ENCODE results near the gene EIPR1.
"Not testable (repeated sequence)": the region's sequence is repeated elsewhere in the genome, so short reads cannot be mapped to it uniquely, and the experiment has no call there.

The EIPR1 gene

DNA sequence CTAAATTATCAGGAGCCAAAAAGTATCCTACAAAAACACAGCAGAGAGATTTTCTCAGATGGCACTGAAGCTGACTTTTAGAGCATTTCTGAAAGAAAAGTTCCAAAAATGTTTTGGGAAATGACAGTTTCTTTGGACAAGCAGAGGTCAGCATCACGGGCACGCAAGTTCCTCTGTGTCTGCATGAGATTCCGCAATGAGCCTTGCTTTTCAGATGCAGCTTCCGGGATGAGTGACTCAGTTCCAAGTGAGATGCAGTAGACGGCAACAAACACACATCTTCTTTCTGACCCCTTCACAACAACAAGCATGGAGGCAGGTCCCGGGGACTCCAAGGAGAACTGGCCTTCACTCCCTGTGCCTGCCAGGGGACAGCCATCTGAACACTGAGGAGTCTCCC lies 76.6 kb downstream of the EIPR1 start:
- no peak for DNase-seq

DNA sequence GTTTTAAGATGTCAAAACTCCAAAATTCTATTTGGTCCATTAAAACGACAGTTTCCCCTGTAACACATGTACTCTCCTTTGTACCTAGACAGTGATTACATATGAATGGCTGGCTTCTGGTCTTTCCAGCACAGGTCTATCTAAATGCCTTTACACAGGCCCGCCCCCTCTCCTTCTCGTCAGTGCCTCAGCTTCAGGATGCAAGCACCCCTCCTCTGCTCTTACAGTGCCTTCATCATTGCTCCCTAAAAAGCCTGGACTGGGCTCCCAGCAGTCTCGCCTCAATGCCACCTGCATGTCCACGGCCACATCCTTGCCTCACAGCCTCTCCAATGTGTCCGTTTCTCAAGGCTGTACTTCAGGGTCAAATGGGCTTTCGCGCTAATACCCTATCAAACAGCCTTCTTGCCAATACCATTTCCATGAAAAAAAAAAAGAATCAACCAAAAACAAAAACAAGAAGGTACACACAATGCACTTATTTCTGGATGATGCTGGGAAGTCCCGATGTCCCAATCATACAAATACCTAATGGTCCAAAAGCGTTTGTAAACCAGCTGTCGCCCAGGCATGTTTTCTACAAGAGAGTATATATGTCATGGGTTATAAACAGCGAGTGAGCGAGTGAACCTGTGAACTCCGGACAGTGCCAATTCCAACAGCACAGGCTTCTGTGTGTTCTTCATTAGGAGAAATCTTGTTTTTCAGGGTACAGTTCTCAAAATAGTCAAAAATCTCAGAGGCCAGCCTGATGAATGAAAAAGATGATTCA lies 77.2 kb downstream of the EIPR1 start:
- DNase-seq = no peak

DNA sequence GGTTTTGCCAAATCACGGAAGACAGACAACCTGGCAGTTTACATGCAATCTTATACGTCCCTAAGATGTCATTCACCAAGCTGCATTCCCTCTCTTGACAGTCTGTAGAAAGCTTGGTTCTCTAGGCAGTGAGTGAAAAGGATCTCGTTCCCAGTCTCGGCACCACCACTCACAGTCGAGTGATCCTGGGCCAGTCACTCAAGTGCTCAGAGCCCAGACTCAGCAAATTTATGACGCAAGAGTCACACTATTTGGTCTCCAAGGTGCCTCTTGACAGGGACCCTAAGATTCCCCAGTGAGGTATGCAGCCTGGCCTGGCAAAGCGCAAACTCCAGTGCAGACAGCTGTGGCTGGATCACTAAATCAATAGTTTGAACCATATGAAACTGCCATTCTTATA lies 77.9 kb downstream of the EIPR1 start:
- no peak for DNase-seq

DNA sequence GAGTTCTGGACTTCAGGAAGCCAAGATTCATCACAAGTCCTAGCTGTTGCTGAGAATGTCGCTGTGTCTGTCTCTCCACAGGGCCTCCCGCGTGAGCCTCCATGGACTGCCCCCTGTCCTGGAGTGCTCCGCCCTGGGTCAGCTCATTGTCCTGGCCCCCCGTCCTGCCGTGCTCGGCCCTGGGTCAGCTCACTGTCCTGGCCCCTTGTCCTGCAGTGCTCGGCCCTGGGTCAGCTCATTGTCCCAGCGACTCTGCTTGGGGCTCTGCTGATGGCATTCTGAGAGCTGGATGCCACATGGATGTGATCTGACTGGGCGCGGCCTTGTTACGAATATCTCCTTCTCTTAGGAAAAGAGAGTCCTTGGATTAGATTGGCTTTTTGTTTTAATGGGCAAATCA lies 78.5 kb downstream of the EIPR1 start:
- no peak for DNase-seq

DNA sequence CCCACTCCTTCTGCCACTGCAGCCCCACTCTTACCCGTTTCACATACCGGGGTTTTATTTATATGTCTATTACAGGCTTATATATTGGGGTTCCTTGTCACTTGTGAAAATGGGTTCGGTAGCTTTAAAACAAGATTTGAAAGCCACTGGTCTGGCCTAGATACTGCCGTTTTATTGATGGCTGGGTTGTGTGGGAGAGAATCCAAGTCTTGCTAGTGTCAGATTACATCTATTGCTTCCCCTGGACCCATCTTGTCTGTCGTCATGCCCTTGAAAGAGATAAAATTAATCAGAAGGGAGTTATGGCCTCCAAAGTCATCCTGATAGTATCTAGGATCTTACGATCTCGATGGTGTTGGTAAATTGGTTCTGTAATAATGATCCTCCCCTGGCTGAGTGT lies 79.4 kb downstream of the EIPR1 start:
- DNase-seq = no peak

DNA sequence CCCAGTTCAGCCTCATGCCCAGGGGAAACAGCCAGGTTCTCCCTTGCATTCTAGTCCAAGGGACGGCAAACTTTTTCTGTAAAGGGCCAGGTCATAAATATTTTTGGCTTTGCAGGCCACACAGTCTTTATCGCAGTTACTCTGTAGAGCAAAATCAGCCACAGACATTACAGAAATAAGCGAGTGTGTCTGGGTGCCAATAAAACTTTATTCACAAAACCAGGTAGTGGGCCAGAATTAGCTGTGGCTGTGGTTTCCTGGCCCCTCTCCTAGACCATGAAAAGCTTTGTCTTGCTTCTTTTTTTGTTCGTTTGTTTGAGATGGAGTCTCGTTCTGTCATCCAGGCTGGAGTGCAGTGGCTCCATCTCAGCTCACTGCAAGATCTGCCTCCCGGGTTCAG lies 80.1 kb downstream of the EIPR1 start:
- no peak for DNase-seq

DNA sequence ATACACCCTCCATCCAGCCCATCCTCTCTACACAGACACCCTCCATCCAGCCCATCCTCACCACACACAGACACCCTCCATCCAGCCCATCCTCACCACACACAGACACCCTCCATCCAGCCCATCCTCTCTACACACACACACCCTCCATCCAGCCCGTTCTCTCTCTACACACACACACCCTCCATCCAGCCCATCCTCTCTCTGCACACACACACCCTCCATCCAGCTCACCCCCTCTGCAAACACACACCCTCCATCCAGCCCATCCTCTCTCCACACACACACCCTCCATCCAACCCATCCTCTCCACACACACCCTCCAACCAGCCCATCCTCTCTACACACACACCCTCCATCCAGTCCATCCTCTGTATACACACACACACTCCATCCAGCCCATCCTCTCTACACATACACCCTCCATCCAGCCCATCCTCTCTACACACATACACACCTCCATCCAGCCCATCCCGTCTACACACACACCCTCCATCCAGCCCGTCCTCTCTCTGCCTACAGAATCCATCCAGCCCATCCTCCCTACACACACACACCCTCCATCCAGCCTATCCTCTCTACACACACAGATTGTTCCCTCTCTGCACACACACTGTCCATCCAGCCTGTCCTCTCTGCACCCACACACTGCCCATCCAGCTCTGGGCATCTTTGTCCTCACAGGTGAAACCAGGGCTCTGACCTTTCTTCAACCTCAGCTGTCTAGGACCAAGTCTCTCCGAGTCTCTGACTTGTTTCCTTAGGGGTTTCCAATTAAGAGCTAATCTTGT lies 81.2 kb downstream of the EIPR1 start:
- DNase-seq = no peak

DNA sequence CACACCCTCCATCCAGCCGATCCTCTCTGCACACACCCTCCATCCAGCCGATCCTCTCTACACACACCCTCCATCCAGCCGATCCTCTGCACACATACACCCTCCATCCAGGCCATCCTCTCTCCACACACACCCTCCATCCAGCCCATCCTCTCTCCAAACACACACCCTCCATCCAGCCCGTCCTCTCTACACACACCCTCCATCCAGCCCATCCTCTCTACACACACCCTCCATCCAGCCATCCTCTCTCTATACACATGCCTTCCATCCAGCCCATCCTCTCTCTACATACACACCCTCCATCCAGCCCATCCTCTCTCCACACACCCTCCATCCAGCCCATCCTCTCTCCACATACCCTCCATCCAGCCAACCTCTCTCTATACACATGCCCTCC lies 83.1 kb downstream of the EIPR1 start:
- DNase-seq = no peak

DNA sequence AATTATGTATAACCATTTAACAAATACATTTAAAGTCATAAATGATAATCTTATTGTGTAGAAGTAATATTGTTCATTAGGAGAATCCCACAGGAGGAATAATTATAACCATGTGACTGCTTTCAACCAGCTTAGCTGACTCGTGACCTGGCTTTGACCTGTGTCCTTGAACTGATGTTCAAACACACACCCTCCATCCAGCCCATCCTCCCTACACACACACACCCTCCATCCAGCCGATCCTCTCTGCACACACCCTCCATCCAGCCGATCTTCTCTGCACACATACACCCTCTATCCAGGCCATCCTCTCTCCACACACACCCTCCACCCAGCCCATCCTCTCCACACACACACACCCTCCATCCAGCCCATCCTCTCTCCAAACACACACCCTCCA lies 83.5 kb downstream of the EIPR1 start:
- DNase-seq = no peak

DNA sequence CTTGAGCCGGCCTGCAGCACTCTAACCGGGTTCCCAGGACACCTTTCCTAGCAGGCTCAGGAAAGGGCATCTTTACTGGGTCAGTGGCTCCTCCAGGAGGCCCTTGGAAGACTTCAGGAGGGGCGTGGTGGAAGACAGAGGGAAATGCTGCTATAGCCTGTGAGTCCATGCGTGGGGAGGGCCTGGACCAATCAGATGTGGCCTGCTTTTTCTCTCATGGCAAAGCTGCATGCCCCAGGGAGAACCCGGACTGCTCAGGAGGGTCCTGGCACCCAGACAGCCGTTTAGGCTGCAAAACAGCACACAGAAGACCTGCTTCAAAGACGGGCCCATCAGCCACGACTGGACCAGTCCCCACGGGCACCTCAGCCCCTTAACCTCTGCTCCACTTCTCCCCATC lies 84.4 kb downstream of the EIPR1 start:
- no peak for DNase-seq

DNA sequence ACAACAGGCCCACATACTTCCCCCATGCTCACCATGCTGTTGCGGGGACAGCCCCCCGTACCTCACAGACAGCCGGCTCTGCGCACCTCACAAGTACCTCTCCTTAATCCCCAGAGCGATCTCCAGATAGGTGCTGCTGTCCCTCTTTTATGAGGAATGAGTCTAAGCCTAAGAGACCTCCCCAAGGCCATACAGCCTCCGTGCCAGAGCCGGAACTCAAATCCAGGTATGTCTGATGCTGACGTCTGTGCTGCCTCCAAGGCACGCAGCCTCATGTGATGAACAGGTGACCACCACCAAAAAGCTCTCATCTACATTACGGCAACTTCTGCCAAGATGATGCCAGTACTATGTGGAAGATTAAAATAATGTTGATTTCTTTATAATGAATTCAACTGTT lies 85.2 kb downstream of the EIPR1 start:
- DNase-seq = no peak

DNA sequence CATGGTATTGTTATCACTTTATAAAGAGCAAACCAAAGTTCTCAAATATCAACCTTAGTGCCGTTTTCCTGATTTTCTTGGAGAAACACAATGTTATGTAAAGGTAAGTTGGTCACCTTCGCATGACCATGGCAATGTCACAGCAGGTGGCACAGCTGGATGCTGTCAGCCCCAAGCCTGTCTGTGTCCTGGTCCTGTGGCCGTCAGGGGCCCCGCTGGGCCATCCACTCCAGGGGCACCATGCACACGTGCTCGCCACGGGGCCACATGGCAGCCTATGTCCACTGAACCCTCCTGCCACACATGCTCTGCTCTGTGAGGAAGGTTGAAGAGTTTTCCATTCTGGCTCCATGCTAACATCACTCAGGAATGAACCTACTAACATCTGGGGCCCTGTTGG lies 85.9 kb downstream of the EIPR1 start:
- DNase-seq = no peak

DNA sequence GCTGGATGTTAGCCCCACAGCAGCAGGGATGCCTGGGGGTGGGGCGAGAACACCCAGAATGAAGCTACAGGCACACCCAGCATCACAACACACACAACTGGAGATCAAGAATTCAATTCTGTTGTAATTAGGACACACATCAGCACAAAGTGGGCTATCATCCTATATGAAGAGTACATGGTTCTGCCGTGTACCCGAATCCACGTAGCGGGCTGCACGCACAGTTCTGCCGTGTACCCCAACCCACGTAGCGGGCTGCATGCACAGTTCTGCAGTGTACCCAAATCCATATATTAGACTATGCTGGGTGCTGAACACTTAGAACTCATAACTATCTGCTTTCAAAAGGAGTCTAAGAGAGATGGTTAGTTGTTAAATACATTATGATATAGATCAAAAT lies 86.5 kb downstream of the EIPR1 start:
- DNase-seq = no peak

DNA sequence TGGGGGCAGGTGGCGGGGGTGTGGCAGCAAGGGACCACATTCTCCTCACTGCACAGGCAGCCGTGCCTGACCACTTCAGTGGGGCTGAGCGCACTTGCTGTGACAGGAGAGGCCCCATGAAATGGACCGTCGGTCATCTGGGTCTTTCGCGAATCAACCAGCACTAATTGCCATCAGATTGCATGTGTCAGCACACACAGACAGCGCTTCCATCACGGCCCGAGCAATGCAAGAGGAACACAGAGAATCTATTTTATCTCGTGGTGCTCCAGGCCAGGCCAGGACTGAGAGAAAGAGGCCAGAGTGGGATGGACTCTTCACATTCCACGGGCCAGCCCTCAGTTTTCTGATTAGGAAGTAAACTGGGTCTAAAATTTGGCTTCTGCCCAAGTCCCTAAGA lies 87.0 kb downstream of the EIPR1 start:
- DNase-seq = no peak

DNA sequence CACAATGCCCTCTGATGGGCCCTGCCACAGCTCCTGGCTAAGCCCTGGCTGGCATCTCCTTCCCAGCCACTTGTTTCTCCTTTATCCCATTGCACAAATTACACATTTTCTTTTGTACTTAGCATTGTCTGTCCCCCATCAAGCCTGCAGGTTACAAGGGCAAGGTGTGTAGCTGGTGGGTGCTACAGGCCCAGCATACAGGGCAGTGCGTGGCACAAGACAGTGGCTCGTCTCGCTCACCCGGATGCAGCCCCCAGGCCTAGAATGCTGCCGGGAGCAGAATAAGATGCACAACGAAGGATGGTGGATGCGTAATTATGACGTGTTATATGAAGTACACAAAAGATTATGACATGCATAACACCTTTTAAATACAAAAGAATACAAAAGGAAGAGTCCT lies 87.6 kb downstream of the EIPR1 start:
- DNase-seq = no peak

DNA sequence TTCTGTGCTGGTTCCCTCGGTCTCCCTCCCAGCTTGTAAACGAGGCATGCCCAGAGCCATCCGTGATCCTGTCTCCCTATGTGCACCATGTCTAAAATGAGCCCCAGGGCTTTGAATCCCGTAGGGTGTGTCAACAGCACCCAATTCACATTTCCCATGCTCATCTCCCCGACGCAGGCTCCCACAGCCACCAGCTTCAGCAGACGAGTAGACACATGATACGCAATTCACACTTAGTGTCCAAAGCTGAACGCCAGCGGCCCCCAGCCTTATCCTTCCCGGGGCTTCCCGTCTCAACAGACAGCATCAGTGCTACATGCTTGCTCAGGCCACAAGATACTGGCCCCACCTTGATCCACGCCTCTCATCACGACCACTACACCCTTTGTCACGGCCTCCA lies 88.1 kb downstream of the EIPR1 start:
- DNase-seq = no peak

DNA sequence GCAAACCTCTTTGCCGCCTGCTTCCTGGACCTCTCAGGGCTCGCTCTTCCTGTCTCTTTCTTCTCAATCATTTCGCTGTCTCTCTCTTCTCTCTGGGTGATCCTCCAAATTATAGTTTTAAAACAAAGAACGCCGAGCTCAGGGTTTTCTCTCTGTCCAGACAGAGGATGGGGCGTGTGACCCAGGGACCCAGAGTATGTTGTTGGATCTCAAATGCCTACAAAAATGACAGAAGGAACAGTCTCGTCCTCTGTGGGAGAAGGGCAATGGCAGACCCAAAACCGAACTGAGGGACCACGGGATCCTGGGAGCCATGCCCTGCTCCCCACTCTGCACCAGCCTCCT lies 88.5 kb downstream of the EIPR1 start:
- no peak for DNase-seq

DNA sequence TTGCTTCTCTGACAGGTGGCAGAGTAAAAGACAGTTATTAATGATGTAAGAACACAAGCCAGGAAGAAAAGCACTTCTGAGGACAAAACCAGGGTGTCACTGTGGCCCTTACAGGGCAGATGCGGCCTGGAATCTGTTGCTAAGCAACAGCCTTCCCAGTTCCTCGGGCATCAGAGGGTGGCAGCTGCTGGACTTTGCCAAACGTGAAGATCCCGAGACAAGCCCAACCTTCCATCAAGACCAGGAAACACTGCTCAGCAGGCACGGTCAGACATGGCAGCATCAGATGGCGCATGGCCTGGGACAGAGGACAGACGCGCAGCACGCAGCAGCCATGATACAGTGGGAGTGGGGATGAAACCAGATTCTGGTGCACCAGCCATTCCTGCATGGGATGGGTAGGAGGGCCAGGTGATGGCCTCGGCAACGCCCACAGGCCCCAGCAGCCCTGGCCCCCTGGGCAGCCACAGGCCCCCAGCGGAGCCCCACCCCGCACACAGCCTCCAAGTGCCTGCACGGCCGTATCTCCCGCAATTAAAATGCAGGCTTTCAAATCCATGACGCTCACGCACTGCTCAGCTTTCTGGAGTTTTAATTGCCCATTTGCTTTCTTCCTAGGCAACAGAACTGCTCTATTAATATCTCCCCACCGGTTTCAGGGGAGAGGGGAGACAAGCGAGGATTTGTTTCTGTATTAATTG lies 89.0 kb downstream of the EIPR1 start:
- DNase-seq = no peak

DNA sequence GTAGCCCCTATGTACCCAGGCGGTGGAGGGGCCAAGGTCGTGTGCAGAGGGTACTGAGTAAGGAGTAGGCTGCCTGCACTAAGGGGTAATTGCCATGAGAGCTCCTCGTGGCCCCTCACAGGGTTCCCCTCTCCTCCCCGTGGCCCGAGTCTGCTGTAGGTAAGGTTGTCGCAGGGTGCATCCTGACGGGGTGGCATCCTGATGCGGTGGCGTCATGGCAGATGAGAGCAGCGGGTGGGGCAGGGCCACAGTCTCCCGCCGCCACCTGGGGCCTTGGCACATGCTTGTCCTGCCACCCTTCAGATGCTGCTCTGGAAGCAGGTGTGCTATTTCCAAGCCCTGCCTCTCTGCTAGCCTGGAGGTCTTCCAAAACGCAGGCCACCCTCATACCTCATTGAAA lies 89.7 kb downstream of the EIPR1 start:
- DNase-seq = no peak

DNA sequence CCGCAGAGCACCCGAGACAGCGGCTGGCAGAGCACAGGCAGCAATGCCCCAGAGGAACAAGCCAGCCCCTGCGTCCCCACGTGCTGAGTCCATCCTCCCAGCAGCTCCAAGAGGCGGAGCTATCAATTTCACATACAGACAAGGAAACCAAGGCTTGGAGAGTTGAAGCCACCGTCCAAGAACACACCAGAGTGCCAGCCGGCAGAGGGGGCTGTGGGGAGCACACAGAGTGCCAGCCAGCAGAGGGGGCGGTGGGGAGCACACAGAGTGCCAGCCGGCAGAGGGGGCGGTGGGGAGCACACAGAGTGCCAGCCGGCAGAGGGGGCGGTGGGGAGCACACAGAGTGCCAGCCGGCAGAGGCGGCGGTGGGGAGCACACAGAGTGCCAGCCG lies 91.0 kb downstream of the EIPR1 start:
- not testable (repeated sequence) for DNase-seq

DNA sequence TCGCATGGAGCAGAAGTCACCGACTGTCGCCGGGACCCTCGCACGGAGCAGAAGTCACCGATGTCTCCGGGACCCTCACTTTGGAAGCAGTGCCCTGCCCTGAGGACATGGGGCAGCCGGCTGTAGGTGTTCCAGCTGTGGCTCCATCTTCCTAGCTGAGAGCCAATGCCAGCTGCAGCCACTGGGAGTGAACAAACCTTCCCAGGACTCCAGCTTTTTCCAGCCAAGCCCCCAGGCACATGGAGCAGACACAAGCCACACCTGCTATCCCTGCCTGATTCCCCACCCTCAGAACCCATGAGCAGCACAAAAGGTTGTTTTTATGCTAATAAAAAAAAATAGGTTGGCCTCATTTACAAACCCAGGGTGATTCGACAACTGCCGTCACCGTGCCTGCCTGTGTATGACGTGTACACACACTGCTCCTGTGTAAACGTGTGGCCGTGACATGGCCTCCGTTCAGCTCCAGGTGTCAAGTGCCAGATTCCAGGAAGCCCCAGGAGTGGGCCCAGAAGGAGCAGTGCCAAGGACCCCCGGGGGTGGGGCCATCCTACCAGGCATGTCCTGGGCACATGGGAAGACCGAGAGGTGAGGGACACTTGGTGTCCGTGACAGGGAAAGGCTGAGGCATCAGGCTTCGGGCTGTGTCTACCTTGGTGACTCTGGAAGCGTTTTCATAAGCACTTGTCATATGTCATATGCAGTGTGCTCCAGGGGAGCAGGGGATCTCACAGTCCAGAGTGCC lies 91.5 kb downstream of the EIPR1 start:
- no peak for DNase-seq

DNA sequence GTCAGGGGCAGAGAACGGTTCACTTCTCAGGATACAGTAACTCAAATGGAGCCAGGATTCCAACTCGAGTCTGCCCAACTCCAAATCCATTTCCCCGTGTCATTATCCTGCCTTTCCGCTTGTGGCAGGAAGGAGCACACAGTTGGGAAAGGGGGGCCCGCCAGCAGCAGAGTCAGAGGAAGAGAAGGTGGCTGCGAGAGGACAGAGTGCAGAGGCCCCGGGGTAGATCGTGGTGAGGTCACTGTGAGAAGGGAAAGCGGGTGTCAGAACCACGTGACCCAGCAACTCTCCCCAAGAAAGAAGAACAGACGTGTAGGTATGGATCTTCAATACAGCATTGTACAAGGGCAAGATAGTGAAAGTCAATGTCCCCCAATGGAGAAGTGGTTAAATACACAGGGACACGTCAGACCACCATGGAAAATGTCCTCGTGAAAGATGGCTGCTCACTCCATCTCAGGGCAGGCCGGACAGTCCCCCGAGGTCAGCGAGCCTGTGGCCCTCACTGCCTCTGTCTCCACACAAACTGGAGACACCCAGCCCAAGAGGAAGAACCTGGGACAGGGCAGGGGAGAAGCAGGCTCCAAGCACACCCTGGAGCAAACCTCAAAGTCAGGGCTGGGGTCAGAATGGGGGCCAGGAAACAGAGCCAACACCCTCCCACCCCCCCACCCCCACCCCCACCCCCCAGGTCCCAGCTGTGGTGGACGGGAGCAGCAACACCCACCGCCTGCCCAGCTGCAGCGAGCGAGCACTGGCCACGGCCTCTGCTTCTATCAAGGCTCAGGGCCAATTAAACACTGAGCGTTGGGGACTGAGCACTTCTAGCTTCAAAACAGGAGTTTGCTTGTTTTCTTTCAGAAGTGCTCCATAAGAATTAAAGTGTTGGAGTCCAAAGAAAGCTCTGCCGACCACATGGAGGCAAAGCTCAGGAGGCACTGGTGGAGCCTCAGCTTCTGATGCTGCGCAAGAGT lies 92.7 kb downstream of the EIPR1 start:
- no peak for DNase-seq
